Measurements from ENCODE around the gene C3orf62. TPM values are rescaled to one million over a fixed set of nuclear protein-coding genes. Genes with fewer than 3 reads are reported as not detected.
"Not testable (repeated sequence)": the region's sequence is repeated elsewhere in the genome, so short reads cannot be mapped to it uniquely, and the experiment has no call there.

The C3orf62 gene
- total and polyA plus RNA-seq, 7 experiments from 2014 or later = 1.3 to 14.5 (median 10.1) TPM

- H3K36me3 ChIP-seq (ENCODE audit: control insufficient read depth in 2 of 3, insufficient read depth in 3 of 3, low read length in 3 of 3); ATAC-seq; intact Hi-C loops (cut with micrococcal nuclease); H3K4me1 ChIP-seq (ENCODE audit: control insufficient read depth in 2 of 2, insufficient read depth in 2 of 2, low read length in 2 of 2); H3K4me3 Mint-ChIP-seq; DNase-seq; POLR2A ChIA-PET; CTCF ChIA-PET; H3K4me1 Mint-ChIP-seq; H3K27ac ChIP-seq (ENCODE audit: low read depth, low read length); H3K27ac Mint-ChIP-seq; H3K27me3 ChIP-seq (ENCODE audit: control insufficient read depth in 2 of 2, insufficient read depth in 2 of 2, low read length in 2 of 2); H3K4me3 ChIP-seq (ENCODE audit: low read length): not testable (repeated sequence)
- H3K9me3 ChIP-seq (ENCODE audit: control insufficient read depth in 2 of 3, low read length in 3 of 3) = peaks cover 0 to 21% (median 8%) of the 10 kb centered on the region in 3 experiments
- Mint-ChIP-seq H3K27me3 (peaks cover 0 to 13% (median 10%) of the 10 kb centered on the region in 5 donors), H3K9me3 (peaks cover 20 to 79% (median 45%) of the 10 kb centered on the region in 11 donors), H3K36me3 (peaks cover 8 to 38% (median 13%) of the 10 kb centered on the region in 5 donors)
These were observed 48.2 kb downstream of the C3orf62 start for GRCh38 chr3:49228817-49229216.

GRCh38 chr3:49222002-49222401 is 55.0 kb downstream of the C3orf62 start:
- Histone ChIP-seq H3K4me3 (ENCODE audit: low read length) (no peak overlapping the region), H3K36me3 (ENCODE audit: control insufficient read depth in 2 of 3, insufficient read depth in 3 of 3, low read length in 3 of 3) (no peaks in the 10 kb centered on the region), H3K27ac (ENCODE audit: low read depth, low read length) (no peak overlapping the region), H3K27me3 (ENCODE audit: control insufficient read depth in 2 of 2, insufficient read depth in 2 of 2, low read length in 2 of 2) (no peaks in the 10 kb centered on the region), H3K9me3 (ENCODE audit: control insufficient read depth in 2 of 3, low read length in 3 of 3) (no peaks in the 10 kb centered on the region), H3K4me1 (ENCODE audit: control insufficient read depth in 2 of 2, insufficient read depth in 2 of 2, low read length in 2 of 2) (no peaks in the 10 kb centered on the region)
- H3K27me3 Mint-ChIP-seq = peaks cover 0 to 13% (median 3%) of the 10 kb centered on the region in 5 donors
- ChIA-PET POLR2A (no interaction called here), CTCF (interaction anchor here (0.6 kb wide), 1 partner anchor 34 kb away, joined by 3 read pairs; no protein-coding TSS in a partner anchor)
- no peak overlapping the region for H3K4me3 Mint-ChIP-seq
- no peaks in the 10 kb centered on the region for H3K4me1 Mint-ChIP-seq
- DNase-seq = no peak
- H3K36me3 Mint-ChIP-seq = peaks cover 0 to 8% (median 0%) of the 10 kb centered on the region in 5 donors
- H3K9me3 Mint-ChIP-seq = peaks cover 0 to 22% (median 6%) of the 10 kb centered on the region in 11 donors
- intact Hi-C loops (cut with micrococcal nuclease) = no loop called here
- ATAC-seq = no peak
- H3K27ac Mint-ChIP-seq = no peak overlapping the region

- H3K9me3 ChIP-seq (ENCODE audit: control insufficient read depth in 2 of 3, low read length in 3 of 3); H3K4me1 Mint-ChIP-seq; intact Hi-C loops (cut with micrococcal nuclease); H3K36me3 ChIP-seq (ENCODE audit: control insufficient read depth in 2 of 3, insufficient read depth in 3 of 3, low read length in 3 of 3); H3K4me3 ChIP-seq (ENCODE audit: low read length); DNase-seq; H3K27ac ChIP-seq (ENCODE audit: low read depth, low read length); ATAC-seq; H3K27me3 ChIP-seq (ENCODE audit: control insufficient read depth in 2 of 2, insufficient read depth in 2 of 2, low read length in 2 of 2); CTCF ChIA-PET; H3K4me1 ChIP-seq (ENCODE audit: control insufficient read depth in 2 of 2, insufficient read depth in 2 of 2, low read length in 2 of 2); H3K36me3 Mint-ChIP-seq; H3K27ac Mint-ChIP-seq; H3K4me3 Mint-ChIP-seq: not testable (repeated sequence)
- Mint-ChIP-seq H3K27me3 (peaks cover 0 to 13% (median 3%) of the 10 kb centered on the region in 5 donors), H3K9me3 (peaks cover 0 to 14% (median 2%) of the 10 kb centered on the region in 11 donors)
- POLR2A ChIA-PET = interaction anchor here (0.6 kb wide), 1 partner anchor 77 kb away, joined by 4 read pairs; no protein-coding TSS in a partner anchor
These were observed 56.0 kb downstream of the C3orf62 start for GRCh38 chr3:49220985-49221563.

GRCh38 chr3:49219132-49219531 is 57.9 kb downstream of the C3orf62 start:
- H3K36me3 Mint-ChIP-seq = no peaks in the 10 kb centered on the region
- peaks cover 0 to 3% (median 0%) of the 10 kb centered on the region in 7 donors for H3K4me1 Mint-ChIP-seq
- H3K9me3 Mint-ChIP-seq = peaks cover 0 to 13% (median 2%) of the 10 kb centered on the region in 11 donors
- no peaks in the 10 kb centered on the region for H3K4me1 ChIP-seq (ENCODE audit: control insufficient read depth in 2 of 2, insufficient read depth in 2 of 2, low read length in 2 of 2)
- CTCF ChIA-PET = no interaction called here
- no peak overlapping the region for H3K27ac Mint-ChIP-seq
- no peak for DNase-seq
- H3K9me3 ChIP-seq (ENCODE audit: control insufficient read depth in 2 of 3, low read length in 3 of 3) = no peaks in the 10 kb centered on the region
- no peaks in the 10 kb centered on the region for H3K27me3 ChIP-seq (ENCODE audit: control insufficient read depth in 2 of 2, insufficient read depth in 2 of 2, low read length in 2 of 2)
- intact Hi-C loops (cut with micrococcal nuclease) = no loop called here
- no peaks in the 10 kb centered on the region for H3K36me3 ChIP-seq (ENCODE audit: control insufficient read depth in 2 of 3, insufficient read depth in 3 of 3, low read length in 3 of 3)
- peaks cover 0 to 13% (median 1%) of the 10 kb centered on the region in 5 donors for H3K27me3 Mint-ChIP-seq
- no peak for ATAC-seq
- no peak overlapping the region for H3K4me3 Mint-ChIP-seq
- H3K4me3 ChIP-seq (ENCODE audit: low read length) = no peak overlapping the region
- POLR2A ChIA-PET = no interaction called here
- H3K27ac ChIP-seq (ENCODE audit: low read depth, low read length) = no peak overlapping the region

Small RNAs within 50 kb of the gene (microRNA-seq; reads per million reads assigned to microRNA genes)
- gene MIR4271 (ENCODE audit: borderline microRNAs expressed) = not detected

Other genes starting within 250 kb of the C3orf62 start
- gene IMPDH2, start 247.8 kb downstream of the C3orf62 start, total RNA-seq = 100 to 1,000 TPM; 102 to 206 (median 121) TPM
- gene IMPDH2, start 247.8 kb downstream of the C3orf62 start, polyA plus RNA-seq = 100 to 1,000 TPM; 109 to 123 TPM
- gene QRICH1, start 183.2 kb downstream of the C3orf62 start, total RNA-seq = 100 to 1,000 TPM; 146 to 192 (median 184) TPM
- gene QRICH1, start 183.2 kb downstream of the C3orf62 start, polyA plus RNA-seq = 10 to 100 TPM; 25.0 to 32.1 TPM
- gene QARS1, start 172.5 kb downstream of the C3orf62 start, total RNA-seq = 100 to 1,000 TPM; 212 to 258 (median 233) TPM
- gene QARS1, start 172.5 kb downstream of the C3orf62 start, polyA plus RNA-seq = 100 to 1,000 TPM in 1 of 2 donors, 10 to 100 TPM in 1; 90.6 to 139 TPM
- 100 to 1,000 TPM in 2 of 5 experiments, 10 to 100 TPM in 3; 60.0 to 106 (median 78.0) TPM for gene USP19, start 156.4 kb downstream of the C3orf62 start, total RNA-seq
- gene USP19, start 156.4 kb downstream of the C3orf62 start, polyA plus RNA-seq = 10 to 100 TPM; 29.9 to 55.9 TPM
- gene LAMB2, start 144.2 kb downstream of the C3orf62 start, total RNA-seq = 1 to 10 TPM in 4 of 5 experiments, not detected in 1; 1.2 to 5.0 (median 1.9) TPM
- not detected for gene LAMB2, start 144.2 kb downstream of the C3orf62 start, polyA plus RNA-seq
- gene CCDC71, start 110.9 kb downstream of the C3orf62 start, total RNA-seq = 10 to 100 TPM; 16.5 to 39.5 (median 26.3) TPM
- gene CCDC71, start 110.9 kb downstream of the C3orf62 start, polyA plus RNA-seq = 1 to 10 TPM; 2.0 to 2.3 TPM
- 1 to 10 TPM; 1.5 to 7.1 (median 5.2) TPM for gene KLHDC8B, start 105.6 kb downstream of the C3orf62 start, total RNA-seq
- 10 to 100 TPM in 1 of 2 donors, 1 to 10 TPM in 1; 4.7 to 10.0 TPM for gene KLHDC8B, start 105.6 kb downstream of the C3orf62 start, polyA plus RNA-seq
- gene USP4, start 62.8 kb upstream of the C3orf62 start, total RNA-seq = 100 to 1,000 TPM in 4 of 5 experiments, 10 to 100 TPM in 1; 98.3 to 135 (median 109) TPM
- gene USP4, start 62.8 kb upstream of the C3orf62 start, polyA plus RNA-seq = 10 to 100 TPM; 54.6 to 82.5 TPM
- gene GPX1, start 81.1 kb upstream of the C3orf62 start, total RNA-seq = 100 to 1,000 TPM in 2 of 5 experiments, 10 to 100 TPM in 3; 56.9 to 201 (median 86.9) TPM
- gene GPX1, start 81.1 kb upstream of the C3orf62 start, polyA plus RNA-seq = 100 to 1,000 TPM; 154 to 157 TPM
- 100 to 1,000 TPM; 212 to 411 (median 218) TPM for gene RHOA, start 134.7 kb upstream of the C3orf62 start, total RNA-seq
- gene RHOA, start 134.7 kb upstream of the C3orf62 start, polyA plus RNA-seq = 100 to 1,000 TPM; 439 to 576 TPM
- 10 to 100 TPM; 24.9 to 34.5 (median 28.5) TPM for gene TCTA, start 135.2 kb upstream of the C3orf62 start, total RNA-seq
- 10 to 100 TPM; 42.2 to 48.3 TPM for gene TCTA, start 135.2 kb upstream of the C3orf62 start, polyA plus RNA-seq
- gene AMT, start 145.2 kb upstream of the C3orf62 start, total RNA-seq = 10 to 100 TPM in 3 of 5 experiments, 1 to 10 TPM in 2; 7.9 to 13.9 (median 10.7) TPM
- 1 to 10 TPM; 1.7 to 2.2 TPM for gene AMT, start 145.2 kb upstream of the C3orf62 start, polyA plus RNA-seq
- gene NICN1, start 152.1 kb upstream of the C3orf62 start, total RNA-seq = 10 to 100 TPM; 21.6 to 23.9 (median 22.5) TPM
- gene NICN1, start 152.1 kb upstream of the C3orf62 start, polyA plus RNA-seq = 1 to 10 TPM; 7.9 to 8.3 TPM
- 10 to 100 TPM; 12.0 to 22.3 (median 20.1) TPM for gene DAG1, start 193.0 kb upstream of the C3orf62 start, total RNA-seq
- 1 to 10 TPM; 5.4 to 5.7 TPM for gene DAG1, start 193.0 kb upstream of the C3orf62 start, polyA plus RNA-seq